GM18951 (cell line): ENCODE data around the gene ZNF133.

Experiments
- POLR2A ChIP-seq: IDR thresholded peaks from 4 replicates; pipeline ENCODE4 v1.6.1; 2011; ENCODE audit warnings: mild to moderate bottlenecking; ENCODE audit not compliant: insufficient read length, insufficient read depth; ENCODE audit errors: extremely low read depth
- in situ Hi-C: fragments of 300-500 bp; cut with MboI; formaldehyde crosslinking; loops from one replicate; pipeline ENCODE4 v1.12.0; 2022; ENCODE audit warnings: low sequenced_read_pairs, mixed read lengths, inconsistent platforms; ENCODE audit not compliant: unreplicated experiment

Gene ZNF133

DNA sequence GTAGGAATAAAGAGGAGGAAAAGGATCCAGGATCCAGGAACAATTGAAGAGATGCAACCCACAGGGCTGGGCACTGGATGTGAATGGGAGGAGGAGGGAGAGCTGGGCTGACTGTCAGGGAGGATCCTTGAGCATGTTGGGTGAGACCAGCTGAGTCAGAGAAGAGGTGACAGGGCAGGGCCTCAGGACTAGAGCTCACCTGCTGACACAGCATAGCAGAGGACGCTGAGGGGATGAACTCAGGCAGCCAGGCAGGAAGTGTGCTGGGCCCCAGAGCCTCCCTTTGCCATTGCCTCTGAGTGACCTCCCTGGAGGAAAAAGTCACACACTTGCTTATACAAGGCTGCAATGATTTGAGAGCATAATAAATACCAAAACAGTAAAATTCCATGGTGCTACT, 72.3 kb downstream of the ZNF133 start:
- in situ Hi-C loops, result no loop called here
- no peak for TF ChIP-seq POLR2A

DNA sequence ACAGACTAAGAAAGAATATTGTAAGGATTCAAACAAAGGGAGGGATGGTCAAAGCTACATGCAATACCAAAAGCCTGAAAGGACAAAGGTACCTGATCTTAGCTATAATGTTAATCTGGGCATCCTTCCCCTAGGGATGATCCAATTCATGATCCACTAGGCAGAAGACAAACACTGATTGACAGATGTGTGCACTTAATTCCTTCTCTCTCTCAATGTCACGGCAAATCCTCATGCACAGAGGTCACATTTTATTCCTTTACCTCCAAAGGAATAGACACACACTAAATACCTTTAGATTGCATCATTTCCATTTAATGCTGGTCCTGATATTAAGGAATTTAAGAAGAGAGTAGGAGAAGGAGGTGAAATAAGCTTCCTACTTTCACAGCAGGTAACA, 73.4 kb downstream of the ZNF133 start:
- no peak for TF ChIP-seq POLR2A
- in situ Hi-C loops, result no loop called here

DNA sequence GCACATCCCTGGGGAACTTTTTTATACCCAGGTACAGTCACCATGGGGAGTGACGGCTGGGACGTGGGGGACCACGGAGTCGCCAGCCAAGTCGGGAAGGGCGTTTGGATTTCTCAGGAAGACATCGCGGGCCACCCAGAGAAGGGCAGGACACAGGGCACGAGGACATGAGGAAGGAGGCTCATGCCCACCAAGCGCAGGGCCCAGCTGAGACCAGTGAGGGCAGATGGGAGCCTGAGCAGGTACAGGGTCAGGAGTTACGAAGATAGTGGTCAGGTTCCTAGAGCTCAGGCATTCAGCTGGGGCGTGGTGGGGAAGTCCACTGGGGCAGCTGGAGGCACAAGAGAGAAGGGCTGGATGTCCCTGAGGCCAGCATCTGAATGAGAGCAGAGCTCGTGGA, 74.6 kb downstream of the ZNF133 start:
- no peak for TF ChIP-seq POLR2A
- in situ Hi-C loops, result no loop called here

DNA sequence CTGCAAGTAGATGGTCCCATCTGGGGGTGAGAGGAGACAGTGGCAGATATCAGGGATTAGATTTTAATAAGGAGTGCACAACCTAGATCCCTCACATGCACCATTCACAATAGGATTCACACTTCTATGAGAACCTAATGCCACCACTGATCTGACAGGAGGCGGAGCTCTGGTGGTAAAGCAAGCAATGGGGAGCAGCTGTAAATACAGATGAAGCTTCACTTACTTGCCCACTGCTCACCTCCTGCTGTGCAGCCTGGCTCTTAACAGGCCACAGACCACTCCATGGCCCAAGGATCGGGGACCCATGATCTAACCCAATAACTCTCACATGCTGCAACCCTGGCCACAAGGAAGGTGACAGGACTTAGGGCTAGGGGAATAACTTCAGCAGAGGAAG, 75.4 kb downstream of the ZNF133 start:
- no peak for TF ChIP-seq POLR2A
- in situ Hi-C loops, result no loop called here

DNA sequence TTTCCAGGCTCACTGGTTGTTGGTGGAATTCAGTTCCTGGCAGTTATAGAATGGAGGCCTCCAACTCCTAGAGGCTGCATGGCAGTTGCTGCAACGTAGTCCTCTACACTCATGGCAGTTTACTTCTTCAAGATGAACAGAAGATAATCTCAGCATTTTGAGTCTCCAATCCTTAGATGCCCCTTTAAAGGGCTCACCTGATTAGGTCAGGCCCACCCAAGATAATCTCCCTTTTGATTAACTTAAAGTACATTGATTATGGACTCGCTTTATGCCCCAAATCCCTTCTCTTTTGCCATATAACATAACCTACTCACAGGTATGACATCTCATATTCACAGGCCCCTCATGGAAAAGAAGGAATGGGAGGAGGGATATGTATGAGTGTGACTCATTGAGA, 76.4 kb downstream of the ZNF133 start:
- TF ChIP-seq POLR2A, result no peak
- in situ Hi-C loops, result no loop called here
